Measurements from ENCODE around the gene GPR158.
"Not testable (repeated sequence)": the region's sequence is repeated elsewhere in the genome, so short reads cannot be mapped to it uniquely, and the experiment has no call there.

The GPR158 gene

DNA sequence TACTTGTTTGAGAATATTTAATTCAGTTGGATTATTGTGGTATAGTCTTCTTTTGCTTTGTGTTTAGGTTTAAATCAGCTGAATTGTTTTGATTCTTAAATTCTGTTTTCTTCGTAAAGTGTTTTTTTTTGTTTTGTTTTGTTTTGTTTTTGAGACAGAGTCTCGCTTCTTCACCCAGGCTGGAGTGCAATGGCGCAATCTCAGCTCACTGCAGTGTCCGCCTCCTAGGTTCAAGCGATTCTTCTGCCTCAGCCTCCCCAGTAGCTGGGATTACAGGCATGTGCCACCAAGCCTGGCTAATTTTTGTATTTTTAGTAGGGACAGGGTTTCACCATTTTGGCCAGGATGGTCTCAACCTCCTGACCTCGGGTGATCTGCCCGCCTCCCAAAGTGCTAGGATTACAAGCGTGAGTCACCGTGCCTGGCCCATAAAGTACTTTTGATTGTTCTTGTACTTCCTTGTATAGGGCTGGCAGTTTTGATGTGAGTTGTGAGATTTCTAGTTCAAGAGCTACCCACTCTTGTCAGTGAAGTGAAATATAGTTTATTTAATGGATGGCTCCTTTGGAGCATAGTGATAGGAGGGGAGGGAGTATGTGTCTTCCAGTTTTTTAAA is 142.9 kb downstream of the GPR158 start:
- DNase-seq, result not testable (repeated sequence)

DNA sequence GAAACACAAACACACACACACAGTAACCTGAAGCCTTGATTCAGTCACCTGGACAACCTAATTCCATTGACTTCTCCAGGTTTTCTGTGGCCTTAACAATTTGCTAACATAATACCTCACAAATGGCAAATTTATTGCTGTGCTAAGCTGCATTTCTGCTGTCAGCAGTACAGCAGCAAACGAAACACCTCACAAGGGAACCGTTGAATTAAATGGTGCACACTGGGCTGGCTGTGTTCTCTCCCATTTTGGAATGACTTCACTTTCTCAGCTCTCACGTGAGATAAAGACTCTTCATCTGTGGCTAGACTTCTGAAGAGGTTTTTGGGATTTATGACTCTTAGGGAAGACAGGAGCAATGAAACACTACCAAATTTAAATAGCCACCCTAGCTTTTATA is 152.5 kb downstream of the GPR158 start:
- no peak for DNase-seq

DNA sequence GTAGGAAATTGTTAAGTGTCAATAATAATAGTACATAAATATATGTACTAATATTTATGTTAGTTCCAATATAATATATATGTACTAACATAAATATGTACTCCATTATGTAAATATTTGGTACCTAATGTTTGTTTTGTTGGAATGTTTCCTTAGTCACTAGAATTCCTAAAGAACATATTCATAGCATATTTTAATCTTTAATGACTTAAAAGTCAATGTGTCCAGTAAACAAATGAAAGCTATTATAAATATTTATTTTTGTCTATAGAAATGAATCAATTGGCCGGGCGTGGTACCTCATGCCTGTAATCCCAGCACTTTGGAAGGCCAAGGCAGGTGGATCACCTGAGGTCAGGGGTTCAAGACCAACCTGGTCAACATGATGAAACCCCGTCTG is 153.6 kb downstream of the GPR158 start:
- no peak for DNase-seq

DNA sequence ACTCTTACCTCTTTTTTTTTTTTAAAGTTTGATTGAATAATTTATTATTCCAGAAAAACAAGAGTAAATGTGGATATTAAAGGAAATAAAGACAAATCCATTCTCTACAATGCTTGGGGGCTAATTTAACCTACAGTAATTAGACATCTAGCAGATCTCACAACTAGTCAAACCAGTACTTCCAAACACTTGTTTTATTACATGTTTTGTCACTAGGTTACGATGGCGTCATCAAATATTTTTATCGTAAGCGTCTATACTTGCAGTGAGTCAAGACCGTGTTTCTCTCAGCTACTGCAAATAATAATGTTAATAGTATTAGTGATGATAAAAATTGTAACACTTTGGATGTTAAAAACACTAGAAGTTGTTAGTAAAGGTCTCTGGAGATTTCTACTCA is 154.8 kb downstream of the GPR158 start:
- DNase-seq, result not testable (repeated sequence)

DNA sequence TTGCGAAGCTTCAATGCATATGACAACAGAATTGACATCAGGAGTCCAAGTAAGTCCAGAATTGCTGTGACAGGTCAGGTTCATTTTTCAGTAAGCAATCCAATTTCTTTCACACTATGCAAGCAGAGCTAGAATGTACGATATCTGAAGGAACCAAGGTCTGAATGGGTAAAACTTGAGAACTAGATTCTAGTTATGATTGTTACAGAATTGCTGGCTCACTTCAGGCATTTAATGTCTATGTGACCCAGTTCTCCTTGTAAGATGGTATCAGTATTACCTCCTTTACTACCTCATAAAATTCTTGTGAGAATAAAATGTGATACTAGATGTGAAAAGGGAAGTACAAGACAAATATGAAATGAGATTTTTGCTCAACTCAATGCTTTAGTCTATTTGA is 159.6 kb downstream of the GPR158 start:
- no peak for DNase-seq

DNA sequence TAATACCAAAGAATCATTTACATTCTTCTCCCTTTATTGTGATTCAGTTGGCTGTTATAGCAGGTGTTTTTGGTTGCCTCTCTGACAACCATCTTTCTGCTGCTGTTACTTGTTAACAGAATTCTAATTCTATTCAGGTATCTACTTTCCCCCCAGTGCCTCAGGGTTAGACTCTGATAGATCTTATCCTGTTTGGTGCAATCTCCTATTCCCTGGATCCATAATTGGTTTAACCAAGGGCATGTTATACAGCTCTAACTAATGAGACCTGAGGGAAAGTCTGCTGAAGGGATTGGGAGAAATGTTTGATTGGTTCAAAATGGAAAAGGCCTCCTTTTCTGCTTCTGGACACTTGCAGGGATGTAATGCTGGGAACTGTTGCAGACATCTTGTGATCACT is 161.5 kb downstream of the GPR158 start:
- no peak for DNase-seq

DNA sequence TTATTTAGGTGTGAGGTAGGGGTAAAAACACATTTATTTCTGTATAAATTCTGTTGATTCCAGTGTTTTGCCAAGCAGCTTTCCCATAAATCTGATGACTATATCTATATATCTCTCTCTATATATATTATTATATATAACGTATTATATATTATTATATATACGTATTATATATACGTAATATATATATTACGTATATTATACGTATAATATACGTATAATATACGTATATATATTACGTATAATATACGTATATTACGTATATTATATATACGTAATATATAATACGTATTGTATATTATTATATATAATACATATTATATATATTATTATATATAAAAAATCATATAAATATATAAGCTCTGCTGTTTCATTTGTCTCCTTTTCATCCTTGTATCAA is 163.5 kb downstream of the GPR158 start:
- DNase-seq, result no peak

DNA sequence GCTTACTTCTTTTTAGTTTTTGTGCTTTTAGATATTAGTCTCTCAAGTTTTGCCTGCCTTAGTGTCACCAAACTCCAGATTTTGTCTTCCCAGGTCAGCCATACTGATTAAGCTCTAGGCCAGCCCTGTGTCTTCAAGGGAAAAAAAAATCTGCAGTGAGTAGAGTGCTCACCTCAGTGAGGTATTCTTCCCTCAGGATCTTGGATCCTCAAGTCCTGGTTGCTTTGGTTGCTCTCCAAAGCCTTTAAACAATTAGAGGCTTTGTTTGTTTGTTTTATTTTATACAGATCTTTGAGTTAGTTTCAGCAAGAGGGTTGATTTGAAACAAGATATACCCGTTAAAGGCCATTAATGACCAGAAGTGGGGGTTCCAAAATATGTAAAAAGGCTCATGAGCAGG is 165.2 kb downstream of the GPR158 start:
- DNase-seq, result no peak

DNA sequence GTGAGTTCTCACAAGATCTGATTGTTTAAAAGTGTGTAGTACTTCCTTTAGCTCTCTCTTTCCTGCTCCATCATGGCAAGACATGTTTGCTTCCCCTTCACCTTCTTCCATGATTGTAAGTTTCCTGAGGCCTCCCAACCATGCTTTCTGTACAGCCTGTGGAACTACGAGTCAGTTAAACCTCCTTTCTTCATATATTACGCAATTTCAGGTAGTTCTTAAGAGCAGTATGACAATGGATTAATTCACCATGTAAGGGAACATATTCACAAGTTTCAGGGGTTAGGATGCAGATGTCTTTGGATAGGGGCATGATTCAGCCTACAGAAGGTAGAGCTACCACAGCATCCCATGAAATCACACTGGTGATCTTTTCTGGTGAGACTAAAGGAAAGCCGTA is 174.7 kb downstream of the GPR158 start:
- no peak for DNase-seq

DNA sequence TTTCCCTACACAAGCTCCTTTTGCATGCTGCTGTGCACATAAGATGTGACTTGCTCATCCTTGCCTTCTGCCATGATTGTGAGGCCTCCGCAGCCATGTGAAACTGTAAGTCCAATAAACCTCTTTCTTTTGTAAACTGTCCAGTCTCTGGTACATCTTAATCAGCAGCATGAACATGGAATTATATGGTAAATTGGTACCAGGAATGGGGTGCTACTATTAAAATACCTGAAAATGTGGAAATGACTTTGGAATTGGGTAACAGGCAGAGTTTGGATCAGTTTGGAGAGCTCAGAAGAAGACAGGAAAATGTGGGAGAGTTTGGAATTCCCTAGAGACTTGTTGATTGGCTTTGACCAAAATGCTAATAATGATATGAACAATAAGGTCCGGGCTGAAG is 181.8 kb downstream of the GPR158 start:
- no peak for DNase-seq

DNA sequence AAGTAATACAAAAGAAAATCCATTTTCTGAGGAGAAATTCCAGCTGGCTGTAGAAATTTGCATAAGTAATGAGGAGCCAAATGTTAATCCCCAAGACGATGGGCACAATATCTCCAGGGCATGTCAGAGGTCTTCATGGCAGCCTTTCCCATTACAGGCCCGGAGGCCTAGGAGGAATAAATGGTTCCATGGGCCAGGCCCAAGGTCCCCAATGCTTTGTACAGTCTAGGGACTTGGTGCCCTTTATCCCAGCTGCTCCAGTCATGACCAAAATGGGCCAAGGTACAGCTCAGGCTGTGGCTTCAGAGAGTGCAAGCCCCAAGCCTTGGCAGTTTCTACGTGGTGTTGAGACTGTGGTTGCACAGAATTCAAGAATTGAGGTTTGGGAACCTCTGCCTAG is 182.5 kb downstream of the GPR158 start:
- no peak for DNase-seq

DNA sequence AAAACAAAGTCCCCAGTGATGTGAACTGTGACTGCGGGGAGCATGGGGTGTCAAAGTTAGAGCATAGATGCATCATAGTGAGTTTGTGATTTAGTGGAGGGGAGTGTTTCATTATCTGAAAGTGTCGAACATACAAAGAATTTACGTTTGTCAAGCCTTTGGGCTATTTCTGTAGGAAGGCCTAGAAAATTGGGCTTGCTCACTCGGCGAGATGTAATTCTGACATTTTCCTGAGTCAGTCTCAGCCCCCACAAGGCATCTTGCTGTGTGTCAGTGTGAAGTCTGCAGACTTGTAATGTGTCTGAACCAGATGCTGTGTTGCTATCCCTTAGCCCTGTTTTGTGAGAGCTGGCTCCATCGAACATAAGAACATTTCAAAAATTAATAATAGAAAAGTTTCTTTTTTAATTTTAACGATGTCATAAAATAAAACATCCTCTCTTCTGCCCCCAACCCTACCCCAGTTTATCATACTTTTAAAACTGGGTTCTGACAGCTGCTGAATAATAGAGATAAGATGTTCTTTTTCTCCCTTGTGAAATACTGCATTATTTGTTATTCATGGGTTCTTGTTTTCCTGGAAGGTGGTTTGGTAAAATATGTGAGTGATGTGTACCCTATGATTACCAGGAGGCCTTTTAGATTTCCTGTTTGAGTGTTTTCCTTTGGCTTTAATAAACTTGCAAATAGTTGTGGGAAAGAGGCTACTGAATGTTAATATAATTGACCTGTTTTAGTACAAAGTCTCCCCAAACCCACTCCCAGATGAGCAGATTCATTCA is 207.4 kb downstream of the GPR158 start:
- no peak for DNase-seq

DNA sequence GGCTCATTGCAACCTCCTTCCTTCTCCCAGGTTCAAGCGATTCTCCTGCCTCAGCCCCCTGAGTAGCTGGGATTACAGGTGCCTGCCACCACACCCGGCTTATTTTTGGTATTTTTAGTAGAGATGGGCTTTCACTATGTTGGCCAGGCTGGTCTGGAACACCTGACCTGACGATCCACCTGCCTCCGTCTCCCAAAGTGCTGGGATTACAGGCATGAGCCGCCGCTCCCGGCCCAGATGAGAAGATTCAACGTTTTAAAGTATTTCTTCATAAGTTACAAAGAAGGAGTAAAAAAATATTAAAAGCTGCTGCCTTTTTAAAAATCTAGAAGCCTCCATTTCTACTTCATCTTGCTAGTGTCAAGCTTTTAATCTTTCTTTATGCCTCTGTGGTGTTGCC is 208.1 kb downstream of the GPR158 start:
- not testable (repeated sequence) for DNase-seq

DNA sequence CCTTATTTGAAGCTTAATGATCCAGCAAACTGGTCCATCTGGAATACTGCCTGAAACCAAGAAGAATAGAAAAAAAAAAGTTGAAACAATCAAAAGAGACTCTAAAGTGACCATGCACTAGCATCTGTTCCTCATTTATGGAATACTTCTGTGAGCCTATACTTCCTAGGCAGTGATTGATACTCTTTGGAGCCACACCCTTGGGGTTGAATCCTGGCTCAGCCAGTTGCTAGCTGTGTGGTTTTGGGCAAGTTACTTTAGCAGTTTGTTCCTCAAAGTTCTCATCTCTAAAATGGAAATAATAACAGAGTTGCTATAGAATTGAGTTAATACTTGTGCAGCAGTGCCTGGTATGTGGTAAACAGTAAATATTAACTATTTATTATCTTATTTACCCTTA is 208.9 kb downstream of the GPR158 start:
- no peak for DNase-seq

DNA sequence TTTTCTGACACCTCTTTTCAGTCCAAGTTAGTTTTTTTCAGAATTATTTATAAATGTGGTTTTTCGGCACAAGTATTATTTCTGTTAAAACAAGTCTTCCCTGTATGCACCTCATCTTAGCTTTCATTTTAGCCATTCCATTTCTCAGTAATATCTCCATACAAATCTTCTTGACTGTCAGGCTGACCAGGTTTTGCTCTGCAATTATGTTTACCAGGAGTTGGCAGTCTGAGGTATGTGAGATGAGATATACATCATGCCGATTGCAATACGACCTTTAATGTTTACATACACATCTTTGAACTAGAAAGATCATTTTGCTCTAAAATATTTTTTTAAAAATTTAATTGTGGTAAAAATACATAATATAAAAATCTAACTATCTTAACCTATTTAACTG is 209.8 kb downstream of the GPR158 start:
- DNase-seq, result no peak

DNA sequence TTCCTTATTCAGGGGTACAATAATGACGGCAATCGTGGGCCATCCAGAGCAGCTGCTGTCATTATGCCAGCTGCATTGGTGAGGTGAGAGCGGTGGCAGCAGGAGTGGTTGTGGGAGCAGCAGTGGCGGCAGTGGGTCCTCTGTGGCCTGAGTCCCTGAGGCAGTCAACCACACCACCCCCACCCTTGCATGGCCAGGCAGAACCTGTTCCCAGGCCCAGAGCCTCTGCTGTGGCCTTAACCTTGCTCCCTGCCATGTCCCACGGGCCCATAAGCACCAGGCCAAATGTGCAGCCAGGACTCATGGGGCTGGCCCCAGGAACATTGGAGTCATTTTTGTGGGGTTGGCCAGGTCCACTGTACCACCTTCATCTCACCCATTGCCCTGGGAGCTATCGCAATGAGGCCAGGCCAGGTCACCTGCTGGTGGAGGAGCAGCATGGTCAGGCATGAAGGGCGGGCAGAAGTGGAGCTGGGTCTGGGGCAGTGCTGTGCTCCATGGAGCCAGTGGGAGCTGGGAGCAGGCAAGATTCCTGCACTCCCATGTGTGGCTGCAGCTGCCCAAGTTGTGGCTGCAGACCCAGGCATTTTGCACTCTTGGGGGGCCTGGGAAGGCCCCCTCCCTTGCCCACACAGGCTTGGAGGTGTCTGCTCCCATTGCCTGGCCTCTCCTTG is 213.5 kb downstream of the GPR158 start:
- DNase-seq, result no peak

DNA sequence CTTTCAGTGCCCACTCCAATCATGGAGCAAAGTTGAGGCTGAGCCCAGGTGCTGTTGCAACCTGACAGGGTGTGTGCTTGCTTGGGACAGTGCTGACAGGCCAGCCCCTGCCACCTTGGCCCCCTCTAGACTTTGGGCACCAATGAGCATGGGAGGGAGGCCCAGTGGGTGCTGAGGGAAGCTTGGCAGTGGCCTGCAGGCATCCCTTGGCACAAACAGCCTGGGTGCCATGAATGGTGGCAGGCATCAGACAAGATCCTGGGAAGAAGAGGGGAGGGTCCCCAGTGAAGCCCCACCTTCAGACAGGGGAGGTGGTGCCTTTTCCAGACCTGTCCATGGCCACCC is 214.0 kb downstream of the GPR158 start:
- no peak for DNase-seq

DNA sequence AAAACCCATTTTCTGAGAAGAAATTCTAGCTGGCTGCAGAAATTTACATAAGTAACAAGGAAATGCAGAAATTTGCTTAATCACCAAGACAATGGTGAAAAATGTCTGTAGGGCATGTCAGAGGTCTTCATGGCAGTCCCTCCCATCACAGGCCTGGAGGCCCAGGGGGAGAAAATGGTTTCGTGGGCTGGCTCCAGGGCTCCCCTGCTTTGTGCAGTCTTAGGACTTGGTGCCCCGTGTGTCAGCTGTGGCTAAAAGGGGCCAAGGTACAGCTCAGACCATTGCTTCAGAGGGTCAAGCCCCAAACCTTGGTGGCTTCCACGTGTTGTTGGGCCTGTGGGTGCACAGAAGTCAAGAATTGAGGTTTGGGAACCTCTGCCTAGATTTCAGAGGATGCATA is 215.9 kb downstream of the GPR158 start:
- no peak for DNase-seq

DNA sequence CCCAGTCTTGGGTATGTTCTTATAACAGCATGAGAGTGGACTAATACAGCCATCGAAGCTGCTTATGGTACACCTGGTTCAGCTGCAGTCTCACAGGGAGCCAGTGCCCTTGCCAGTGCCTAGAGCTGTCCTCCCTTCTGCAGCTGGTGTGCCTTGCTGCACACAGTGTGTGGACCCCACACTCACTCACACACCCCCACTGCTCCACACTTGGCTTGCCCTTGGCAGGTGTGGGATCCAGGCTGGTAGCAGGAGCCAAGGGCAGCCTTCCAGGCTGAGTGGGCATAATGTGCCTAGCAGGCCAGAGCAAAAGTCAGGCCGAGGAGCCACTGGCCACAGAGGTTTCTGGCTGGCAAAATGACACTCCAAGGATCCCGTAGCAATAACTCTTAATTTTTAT is 217.3 kb downstream of the GPR158 start:
- no peak for DNase-seq

DNA sequence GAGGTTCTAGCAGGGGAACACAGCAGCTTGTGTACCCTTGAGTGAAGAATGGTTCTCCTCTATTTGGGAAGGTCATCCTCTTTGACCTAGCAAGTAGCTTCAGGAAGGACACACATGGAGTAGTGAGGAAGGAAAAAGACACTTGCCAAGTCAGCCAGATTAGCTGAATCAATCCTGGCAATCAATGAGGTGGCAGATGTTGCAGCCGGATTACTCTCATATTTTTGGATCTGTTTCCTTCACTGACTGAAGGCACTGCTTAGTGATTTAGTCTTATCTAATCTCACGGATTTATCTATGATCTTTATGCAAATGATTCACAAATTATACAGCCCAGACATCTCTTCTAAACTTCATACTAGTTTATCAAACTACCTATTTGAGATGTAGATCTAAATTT is 218.8 kb downstream of the GPR158 start:
- DNase-seq, result no peak

DNA sequence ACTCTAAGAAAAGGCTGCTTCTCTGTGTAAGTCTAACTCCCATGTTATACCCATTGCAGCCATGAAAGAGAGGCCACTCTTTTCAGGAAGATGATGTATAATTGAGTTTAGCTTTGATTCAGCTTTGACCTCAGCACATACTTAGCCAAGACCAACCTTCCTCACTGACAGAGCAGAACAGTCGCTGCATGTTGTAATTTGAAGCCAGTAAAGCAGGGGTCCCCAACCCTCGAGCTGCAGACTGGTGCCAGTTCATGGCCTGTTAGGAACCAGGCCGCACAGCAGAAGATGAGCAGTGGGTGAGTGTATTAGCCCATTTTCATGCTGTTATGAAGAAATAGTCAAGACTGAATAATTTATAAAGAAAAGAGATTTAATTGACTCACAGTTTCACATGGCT is 223.9 kb downstream of the GPR158 start:
- no peak for DNase-seq

DNA sequence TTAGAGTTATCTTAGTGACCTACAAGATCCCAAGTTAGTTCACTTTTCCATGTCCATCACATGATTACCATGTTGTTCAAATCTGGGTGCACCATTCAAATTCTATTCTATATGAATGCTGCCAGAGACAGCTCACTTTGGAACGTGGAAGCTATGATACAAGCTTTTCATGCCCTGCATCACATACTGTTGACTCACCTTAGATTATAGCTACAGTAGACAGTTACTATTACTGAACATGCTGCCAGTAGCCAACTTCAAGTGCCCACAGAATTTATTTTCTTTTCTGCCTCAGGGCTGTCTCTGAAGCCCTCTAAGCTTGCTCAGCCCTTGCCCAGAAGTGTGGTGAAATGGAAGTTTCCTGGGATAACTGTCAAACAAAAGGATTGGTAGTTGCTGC is 231.1 kb downstream of the GPR158 start:
- DNase-seq, result no peak

DNA sequence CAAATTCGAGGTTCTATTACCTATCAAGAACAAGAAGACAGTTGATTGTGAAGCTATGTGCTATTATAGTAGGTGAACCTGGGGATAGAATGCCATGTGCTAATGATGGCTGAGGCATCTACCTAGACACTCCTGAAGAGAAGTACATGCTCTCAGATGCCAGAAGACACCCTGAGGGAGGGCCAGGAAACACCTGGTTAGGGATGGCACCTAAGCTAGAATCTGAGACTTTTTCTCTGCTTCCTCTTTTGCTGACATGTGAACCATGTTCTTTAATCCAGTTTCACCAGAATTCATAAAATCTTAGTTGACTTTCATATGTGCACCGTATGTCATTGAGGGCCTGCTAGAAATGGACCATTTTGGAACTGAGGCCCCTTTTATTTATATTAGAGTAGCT is 242.8 kb downstream of the GPR158 start:
- no peak for DNase-seq

DNA sequence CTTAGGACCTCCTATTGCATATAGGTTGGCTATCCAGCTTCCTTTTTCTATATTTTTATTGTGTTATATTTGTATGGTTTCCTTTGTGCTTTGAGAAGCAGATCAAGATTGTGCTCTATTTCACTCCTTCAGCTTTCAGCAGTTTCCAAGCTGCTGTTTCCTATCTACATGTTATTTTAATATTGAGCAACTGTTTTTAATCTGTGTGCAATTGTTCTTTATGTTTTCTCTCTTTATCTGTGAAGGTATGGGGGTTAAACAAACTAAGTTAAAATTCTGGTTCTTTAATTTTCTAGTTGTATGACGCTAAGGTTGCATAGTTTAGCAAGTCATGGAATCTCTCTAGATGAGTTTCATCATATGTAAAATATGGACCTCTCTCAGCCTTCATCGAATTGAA is 251.0 kb downstream of the GPR158 start:
- DNase-seq, result no peak

DNA sequence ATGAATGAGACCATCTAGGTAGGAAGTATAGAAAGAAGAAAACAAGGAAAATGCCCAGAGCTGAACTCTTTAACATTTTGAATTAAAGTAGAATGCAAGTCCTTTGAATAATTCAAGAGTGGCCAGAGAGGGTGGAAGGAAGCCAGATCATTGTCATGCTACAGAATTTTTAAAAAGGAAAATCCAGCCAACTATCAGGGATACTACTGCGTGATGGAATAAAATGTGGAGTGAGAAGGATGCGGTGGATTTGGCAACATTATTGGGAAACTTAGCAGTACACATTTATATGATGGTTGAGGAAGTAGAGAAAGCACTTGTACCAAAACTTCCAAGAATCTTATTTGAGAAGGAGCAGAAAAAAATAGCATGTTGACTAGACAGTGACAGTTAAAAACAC is 261.6 kb downstream of the GPR158 start:
- no peak for DNase-seq
